Islet of Langerhans (tissue), 1 donor: ENCODE measurements around the gene CCDC106.

Experiments used
- FAIRE-seq: peaks from one replicate; lab custom pipeline; 2011; peaks lifted over from hg19 to GRCh38; lab: Jason Lieb, UNC

Gene CCDC106

DNA sequence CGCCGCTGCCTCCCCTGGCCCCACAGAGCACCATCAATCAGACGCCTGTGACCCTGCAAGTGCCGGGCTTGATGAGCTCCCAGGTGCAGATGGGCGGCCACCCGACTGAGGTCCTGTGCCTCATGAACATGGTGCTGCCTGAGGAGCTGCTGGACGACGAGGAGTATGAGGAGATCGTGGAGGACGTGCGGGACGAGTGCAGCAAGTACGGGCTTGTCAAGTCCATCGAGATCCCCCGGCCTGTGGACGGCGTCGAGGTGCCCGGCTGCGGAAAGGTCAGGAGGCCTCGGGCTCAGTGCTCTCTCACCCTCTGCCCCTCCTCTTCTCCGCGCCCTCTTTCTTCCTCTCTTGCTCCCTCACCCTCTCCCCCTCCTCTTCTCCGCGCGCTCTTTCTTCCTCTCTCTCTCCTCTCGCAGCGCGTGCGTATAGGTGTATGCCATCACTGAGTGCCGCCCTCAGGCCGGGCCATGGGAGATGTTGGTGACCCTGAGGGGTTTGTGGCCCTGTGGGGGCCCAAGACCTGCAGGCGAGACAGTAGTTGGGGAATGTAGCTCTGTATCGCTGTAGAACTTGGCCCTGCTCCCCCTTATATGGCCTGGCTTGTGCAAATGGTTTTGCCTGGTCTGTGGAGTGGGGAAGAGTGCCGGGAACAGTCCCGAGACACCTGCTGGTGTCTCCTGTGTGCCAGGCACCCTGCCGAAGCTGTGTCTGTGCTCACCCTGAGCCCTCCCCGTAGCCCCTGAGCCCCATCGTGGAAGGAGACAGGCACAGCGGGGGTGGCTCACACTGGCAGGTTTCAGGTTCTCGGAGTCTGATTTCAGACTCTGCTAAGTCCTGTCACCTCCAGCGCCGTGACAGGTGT, 21.6 kb downstream of the CCDC106 start:
- FAIRE-seq = no peak

DNA sequence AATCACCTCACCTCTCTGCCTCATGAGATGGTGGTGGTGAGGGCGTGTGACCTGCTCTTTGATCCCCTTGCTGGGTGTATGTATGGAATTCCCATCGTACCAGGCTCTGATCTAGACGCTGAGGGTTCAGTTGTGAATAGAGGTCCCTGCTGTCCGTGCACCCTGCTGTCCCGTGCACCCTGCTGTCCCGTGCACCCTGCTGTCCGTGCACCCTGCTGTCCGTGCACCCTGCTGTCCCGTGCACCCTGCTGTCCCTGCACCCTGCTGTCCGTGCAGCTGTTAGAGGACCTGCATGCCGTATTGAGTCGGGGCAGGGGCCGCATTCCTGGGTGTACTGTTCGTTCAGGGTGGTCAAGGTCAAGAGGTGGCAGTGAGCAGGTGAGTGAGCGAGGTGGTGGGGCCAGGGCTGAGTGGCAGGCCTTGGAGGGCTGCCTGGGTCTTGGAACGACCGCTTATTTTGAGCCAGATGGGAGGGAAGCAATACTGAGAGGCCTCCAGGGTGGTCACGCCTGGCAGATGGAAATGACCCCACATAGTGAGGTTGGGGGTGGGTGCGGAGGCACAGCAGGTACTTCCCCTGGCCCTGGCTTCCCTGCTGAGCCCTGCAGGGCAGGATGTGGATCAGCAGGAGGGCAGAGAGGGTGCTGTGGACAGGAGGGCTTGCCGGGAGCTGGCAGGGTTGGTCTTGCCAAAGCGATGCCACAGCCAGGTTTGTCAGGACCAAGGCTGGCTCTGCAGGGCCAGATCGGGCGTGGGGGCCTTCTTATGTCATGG, 22.5 kb downstream of the CCDC106 start:
- FAIRE-seq = no peak

DNA sequence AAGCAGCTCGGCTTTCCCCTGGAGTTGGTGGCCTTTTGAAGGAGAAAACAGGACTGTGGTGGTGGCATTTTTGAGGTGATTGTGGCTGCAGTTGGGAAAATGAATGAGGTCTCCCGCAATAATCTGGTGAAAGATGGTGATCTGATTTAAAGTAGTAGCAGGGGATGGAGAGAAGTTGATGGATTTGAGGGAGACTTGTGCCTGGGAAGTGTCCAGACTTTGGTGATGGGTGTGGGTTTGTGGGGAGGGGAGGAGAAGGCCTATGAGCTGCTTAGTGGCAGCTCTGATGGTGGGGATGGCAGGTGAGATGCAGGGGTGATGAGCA, 23.0 kb downstream of the CCDC106 start:
- FAIRE-seq = no peak

DNA sequence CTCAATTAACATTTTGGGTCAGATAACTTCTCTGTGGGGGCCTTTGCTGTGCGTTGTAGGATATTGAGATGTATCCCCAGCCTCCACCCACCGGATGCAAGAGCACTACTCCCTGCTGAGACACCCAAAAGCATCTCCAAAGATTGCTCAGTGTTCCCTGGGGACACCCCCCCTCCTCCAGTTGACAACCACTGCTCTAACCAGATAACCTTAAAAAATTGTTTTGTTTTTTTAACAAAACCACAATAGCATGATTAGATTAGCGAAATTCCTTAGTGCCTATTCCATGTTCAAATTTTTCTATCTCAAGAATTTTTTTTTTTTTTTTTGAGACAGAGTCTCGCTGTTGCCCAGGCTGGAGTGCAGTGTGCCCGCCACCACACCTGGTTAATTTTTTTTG, 24.4 kb downstream of the CCDC106 start:
- FAIRE-seq = no peak

DNA sequence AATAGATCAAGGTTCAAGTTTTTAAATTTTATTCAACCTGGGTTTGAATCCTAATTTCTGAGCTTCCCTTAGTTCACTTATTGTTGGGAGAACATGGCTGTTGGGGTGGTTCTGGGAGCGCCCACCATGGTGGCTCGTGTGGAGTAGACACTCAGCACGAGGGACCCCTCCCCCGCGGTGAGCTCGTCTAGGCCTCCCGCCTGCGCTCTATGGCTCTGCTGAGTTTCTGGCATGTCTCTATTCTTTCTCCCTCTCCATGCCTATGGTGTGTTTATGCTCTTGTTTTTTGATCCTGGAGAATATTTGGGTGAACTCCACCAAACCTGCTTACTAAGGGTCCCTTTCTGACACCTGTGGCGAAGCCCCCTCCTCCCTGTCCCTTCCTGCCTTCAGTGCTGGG, 25.5 kb downstream of the CCDC106 start:
- no peak for FAIRE-seq

DNA sequence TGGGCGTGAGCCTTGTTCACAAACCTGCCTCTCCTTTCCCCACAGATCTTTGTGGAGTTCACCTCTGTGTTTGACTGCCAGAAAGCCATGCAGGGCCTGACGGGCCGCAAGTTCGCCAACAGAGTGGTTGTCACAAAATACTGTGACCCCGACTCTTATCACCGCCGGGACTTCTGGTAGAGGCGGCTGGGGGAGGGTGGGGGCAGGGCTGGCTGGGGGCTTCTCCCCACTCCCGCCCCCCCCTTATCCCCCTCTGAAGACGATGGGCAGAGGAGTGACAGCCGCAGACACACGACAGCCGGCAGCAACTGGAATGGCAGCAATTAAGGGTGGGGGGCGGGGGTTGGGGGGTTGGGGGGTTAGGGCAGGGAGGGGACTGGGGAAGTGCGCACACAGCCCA, 25.9 kb downstream of the CCDC106 start:
- FAIRE-seq = no peak

DNA sequence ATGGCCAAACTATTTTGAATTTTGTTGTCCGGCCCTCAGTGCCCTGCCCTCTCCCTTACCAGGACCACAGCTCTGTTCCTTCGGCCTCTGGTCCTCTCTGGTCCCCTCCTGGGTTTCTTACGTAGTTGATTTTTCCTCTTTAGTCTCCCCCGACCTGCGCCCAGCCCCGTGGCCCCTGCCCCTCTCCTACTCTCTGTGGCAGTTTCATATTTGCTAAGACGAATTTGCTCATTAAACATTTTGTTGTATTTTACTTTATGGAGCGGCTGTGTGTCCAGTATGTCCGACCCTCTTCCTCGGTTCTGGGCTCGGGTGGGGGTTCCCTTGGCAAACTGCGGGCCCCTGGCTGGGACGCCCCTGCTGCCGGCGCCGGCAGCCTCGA, 26.4 kb downstream of the CCDC106 start:
- no peak for FAIRE-seq

DNA sequence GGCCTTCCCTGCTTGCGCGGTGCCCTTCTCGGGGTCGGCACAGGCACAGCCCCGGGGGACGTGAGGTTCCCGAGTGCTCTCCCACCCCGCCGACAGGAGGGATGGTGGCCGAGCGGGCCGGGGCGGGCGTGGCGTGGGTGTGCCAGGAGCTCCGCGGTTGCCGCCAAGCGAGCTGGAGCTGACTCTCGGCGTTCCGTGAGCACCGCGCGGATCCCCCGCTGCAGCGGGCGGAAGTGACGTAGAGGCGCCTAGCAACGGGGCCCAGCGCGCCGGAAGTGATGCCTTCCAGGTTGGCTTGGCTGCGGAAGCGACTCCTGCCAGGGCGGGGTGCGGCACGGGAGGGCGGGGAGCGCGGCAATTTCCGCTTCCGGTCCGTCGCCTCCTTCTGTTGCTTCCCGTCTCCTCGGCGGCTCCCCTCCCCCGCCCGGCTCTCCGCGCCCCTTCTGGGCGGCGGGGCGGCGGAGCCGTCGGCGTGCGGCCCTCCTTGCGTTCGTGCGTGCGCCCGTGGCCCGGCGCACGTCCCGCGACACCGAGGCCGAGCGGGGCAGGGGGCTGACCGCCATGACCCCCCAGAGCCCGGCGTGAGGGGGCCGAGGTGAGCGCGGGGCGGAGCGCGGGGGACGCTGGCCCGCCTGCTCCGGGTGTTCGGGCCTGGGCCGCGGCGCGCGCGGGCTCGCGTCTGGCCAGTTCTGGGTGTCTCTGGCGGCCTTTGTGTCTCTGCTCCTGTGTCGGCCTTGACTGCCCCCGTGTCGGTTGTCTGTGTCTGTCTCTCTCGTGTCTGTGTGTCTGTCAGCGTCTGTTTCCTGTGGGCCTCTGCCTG, 27.0 kb downstream of the CCDC106 start, which contains the start of gene EPN1:
Gene EPN1 (plus strand): TSS at position 386 of the 820 bp plus-strand sequence. CDS start 3,402 bp downstream, outside the sequence.
- no peak for FAIRE-seq

DNA sequence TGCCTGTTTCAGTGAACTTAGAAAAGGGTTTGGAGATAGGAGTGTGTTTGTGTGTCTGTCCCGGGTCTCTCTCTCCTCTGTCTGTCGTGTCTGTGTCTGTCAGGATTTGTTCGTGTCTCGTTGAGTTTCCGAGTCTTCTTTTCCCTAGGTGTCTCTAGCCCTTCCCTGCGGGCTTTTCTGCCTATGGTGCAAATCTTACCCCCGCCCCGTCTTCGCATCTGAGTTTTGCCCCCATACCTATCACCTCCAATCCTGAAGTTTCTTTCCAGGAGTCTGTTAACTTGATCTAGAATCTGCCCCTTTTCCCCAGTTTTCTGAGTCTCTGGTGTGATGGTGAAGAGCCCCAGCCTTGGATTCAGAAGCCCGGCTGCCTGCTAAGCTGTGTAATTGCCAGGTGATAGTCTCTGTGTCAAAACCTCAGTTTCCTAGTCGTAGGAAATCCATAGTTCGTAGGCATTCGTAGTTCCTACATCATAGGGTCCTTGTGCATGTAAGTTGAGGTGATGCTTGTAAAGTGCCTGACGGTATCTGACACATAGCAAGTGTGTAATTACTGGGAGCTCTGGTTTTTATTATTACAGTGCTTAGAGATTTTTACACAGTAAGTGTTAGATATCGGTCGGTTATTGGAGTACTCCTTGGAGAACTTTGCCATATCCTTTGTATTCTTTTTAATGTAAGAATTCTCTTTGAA, 27.8 kb downstream of the CCDC106 start:
- FAIRE-seq = no peak

DNA sequence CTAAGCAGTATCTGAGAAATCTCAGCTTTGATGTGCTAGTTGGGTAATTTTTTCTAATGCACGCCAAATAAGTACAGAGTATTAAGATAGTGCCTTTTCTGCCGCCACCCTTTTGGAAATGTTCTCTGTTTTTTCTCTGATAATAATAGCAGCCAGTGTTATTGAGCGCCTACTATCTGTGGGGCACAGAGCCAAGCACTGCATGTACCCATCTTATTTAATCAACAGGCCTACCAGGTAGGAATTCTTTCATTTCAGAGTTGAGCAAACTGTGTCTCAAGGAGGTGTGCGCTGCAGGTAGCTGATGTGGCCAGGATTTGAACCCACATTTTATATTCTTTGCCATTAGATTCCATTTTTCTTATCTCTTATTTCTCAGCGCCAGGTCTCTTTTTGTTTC, 28.4 kb downstream of the CCDC106 start:
- no peak for FAIRE-seq

DNA sequence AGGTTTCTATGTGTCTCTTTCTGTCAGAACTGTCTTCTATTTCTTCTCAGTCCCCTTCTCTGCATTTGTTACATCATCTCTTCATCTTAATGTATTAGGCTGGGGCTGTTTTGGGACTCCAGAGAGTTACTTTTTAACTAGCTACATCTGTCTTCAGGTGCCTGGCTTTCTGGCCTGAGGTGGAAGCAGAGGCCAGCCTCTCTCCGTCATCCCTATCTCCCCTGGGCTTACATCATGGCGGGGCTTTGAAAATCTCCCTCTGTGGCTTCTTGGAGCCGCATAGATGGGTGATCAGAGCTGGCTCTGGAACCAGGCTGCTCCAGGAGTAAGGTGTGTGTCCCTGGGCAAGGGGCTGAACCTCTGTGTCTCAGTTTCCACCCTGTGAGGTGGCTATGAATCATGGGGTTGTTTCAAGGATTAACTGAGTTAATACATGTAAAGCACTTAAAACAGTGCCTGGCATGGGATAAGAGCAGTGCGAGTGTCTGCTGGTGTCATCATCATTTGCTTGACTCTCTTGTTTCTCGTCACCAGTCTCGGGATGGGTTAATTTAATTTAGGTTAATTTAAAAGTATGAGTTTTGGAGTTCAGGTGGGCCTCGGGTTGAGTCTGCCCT, 29.0 kb downstream of the CCDC106 start:
- FAIRE-seq = no peak

DNA sequence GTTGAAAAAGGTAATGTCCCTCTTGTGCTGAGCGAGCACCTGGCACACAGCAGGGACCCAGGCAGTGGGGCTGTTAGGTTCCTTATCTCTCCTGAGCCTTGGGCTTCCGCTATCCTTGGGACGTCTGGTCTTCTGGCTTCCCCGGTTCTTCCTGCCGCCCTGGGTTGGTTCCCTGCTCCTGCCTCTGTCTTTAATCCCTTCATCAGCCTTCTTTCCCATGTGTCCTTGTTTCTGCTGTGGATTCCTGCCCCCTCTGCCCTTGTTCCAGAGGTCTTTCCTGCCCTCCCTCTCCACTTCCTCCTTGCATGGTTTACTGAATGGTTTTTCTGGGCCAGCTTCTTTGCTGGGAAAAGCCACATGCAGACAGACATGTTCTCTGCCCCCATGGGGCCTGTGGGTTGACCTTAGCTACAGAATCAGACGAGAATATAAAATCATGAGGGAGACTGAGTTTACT, 29.6 kb downstream of the CCDC106 start:
- no peak for FAIRE-seq

DNA sequence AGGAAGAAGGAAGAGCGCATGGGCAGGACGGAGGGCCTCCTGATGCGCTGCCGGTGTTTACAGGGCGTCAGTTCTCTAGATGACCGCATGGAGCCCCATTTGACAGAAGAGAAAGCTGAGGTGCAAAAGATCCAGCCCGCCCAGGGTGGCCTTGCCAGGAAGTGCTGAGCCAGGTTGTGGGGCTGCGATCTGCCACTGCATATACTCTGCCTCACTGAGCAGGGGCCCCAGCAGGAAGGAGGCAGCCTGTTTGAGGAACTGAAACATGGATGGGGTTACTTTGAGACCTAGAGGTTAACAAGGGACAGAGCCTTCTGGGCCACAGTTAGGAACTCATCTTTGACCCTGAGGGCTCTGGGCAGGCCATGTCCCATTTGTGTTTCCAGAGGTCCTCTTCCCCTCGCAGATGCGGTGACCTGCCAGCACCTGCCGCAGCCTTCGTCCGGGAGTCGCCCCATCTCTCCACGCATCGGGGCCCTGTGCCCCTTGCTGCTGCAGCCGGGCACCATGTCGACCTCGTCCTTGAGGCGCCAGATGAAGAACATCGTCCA, 30.2 kb downstream of the CCDC106 start:
- FAIRE-seq = no peak

DNA sequence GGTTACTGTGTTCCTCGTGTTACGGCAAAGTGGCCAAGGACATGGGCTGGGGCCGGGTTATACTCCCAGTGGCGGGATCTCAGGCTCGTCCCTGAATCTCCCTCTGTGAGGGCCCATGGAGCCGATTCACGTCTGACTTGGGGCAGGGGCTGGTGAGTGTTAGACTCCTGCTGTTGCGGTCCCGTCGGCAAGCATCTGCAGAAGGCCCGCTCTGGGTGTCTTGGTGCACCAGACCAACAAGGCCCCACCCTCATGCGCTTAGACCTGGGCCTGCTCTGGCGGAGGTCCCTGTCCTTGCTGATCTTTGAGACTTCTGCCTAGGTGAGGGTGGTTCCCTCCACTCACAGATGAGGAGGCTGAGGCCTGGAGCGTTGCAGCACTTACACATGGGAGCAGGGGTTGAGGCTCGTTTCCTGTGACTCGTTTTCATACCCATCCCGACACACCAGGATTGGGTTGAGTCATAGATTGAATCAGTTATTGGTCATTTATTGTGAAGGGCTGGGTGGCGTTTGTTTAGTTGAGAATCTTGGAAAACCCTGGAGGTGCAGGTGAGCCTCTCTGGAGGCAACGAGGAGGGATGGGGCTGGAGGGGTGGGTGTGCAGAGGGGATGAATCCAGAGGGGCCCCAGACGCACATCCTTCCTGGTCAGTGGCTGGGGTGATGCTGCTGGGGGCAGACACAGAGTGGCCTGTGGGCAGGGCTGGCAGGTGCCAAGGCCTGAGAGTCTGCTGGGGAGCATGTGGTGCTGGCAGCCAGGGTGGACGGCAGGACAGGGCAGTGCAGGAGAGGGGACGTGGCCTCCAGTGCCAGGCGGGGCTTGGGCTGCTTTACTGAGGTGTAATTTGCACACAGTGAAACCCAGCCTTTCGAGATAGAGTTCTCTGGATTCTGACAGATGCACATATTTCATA, 31.6 kb downstream of the CCDC106 start:
- no peak for FAIRE-seq

DNA sequence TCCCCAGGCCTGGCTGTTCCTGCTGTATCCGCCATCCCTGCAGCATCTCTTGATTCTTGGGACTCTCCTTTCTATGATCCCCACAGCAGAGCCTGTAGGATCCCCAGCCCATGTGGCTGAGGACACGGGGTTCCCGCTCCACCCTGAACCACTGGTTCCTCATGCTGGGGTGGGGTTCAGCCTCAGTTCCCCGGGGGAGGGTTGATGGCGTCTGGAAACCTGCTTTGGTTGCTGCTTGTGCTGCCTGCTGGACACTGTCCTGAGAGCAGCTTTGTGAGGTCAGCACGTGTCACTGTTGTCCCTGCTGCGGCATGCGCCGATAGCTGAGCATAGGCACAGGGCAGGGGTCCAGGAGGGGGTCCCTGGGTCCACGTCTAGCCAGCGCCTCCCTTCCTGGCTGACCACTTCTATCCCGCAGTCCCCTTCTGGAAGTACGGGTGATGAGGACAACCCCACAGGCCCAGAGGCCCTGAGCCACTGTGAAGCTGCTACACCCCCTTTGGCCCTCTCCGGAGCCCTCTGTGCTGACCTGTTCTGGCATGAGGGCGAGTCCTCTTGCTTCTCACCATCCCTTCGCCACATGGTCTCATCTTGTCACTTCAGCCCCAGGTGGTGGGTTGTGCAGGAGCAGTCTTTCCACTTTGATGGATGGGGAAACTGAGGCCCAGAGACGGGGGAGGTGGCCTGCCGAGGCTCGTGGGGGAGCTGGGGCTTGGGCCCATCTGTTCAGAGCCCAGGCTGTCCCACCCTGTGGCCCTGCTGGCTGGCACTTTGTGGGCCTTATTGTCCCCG, 32.5 kb downstream of the CCDC106 start:
- no peak for FAIRE-seq

DNA sequence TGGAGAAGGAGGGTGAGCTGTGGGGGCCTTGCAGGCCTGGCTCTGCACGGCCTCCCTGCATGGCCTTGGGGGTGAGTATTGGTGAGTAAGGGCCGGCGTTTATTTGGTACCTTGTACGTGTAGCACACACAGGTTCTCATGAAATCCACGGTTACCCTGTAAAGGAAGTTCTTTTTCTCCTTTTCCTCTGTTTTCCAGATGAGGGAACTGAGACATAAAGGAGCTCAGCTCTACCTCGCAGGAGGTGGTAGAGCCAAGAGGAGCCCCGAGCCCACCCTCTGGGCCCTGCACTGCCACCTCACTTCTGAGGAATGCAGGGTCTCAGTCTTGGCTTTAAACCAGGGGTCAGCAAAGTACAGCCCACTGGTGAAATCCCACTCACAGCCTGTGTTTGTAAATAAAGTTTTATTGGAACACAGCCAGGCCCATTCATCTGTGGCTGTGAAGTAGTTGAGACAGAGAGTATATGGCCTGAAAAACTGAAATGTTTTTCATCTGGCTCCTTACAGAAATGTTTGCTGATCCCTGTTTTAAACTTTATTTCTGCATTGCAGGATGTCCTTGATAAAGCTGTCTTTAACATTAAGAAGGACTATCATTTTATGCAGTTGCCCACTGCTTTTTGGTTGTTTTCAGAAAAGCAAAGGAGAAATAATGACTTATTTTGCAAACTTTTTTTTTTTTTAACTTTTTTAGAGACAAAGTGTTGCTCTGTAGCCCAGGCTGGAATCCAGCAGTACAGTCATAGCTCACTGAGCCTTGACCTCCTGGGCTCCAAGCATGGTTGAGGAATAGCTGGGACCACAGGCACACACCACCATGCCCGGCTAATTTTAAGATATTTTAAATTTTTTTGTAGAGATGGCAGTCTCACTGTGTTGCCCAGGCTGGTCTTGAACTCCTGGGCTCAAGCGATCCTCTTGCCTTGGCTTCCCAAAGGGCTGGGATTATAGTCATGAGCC, 33.4 kb downstream of the CCDC106 start:
- FAIRE-seq = no peak

DNA sequence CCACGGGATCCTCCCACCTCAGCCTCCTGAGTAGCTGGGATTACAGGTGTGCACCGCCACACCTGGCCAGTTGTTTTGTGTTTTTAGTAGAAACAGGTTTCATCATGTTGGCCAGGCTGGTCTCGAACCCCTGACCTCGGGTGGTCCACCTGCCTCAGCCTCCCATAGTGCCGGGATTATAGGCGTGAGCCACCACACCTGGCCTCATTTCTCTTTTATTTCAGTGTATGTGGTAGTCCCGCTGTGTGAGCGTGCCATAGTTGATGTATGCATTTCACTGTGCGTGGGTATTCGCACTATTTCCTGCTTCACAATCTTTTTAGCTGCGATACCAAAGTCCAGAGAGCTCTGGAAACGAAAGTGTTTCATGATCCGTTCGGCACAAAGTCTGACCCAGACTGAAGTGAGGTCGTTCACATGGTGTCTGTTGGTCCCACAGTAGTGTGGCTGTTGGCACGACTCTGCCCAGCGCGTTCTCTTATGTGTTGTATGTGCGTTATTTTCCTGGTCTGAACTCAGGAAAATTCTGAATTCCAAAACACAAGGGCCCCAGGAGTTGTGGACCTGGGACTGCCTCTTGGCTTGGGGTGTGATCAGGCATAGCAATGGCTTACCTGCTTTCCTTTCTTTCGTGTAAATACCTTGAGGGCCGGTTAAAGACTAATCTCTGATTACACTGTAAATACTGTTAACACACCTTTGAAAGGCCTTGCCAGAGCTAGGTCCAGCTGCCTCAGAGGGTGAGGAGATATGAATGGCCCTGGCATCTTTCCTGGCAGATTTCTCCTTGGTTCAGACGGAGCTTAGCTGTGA, 35.6 kb downstream of the CCDC106 start:
- FAIRE-seq = peak; percentile 33
